Central memory CD4-positive, alpha-beta T cell (primary cell): ENCODE data around the gene DRC7.
"Not testable (repeated sequence)": the region's sequence is repeated elsewhere in the genome, so short reads cannot be mapped to it uniquely, and the experiment has no call there.

Source experiments
- DNase-seq: peaks from one replicate; pipeline ENCODE4 v3.0.0; 2022

The DRC7 gene

GRCh38 chr16:57695680-57696069 lies 1.1 kb downstream of the DRC7 start:
- DNase-seq = no peak

GRCh38 chr16:57696240-57696639 lies 1.6 kb downstream of the DRC7 start:
- DNase-seq = no peak

GRCh38 chr16:57697896-57698537 lies 3.4 kb downstream of the DRC7 start:
- DNase-seq = no peak

- no peak for DNase-seq
Measured at GRCh38 chr16:57698812-57699405, 4.3 kb downstream of the DRC7 start.

DNA sequence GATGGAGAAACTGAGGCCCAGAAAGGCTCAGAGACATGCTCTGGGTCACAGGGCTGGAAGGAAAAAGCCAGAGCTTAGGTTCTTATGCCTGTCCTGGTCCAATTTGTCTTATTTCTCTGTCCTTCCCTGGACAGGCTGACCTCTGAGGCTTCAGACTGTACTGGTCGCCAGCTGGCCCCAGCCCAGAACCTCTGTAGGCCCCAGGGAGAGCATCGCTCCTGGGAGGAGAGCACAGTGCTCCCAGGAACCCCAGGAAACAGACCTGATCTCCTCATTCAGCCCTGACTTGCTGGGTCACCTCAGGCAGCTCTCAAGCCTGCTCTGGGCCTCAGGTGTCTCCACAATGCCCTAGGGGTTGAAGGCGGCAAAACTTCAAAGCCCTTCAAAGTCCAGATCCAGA lies 4.9 kb downstream of the DRC7 start:
- DNase-seq = no peak

DNA sequence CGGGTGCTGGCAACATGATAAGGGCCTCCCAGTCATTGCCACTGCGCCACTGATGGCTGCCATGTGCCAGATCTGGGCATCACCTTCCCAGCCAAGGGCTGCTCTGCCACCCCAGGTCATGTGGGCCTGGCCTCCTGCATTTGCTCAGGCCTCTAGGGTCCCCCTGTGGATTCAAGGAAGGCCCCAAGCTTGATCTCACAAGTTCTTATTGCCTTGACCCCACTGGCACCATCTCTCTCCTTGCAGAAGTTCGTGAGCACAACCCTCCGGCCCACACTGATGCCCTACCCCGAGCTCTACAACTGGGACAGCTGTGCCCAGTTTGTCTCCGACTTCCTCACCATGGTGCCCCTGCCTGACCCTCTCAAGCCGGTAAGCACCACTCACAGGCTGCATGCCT lies 5.3 kb downstream of the DRC7 start:
- DNase-seq = no peak

DNA sequence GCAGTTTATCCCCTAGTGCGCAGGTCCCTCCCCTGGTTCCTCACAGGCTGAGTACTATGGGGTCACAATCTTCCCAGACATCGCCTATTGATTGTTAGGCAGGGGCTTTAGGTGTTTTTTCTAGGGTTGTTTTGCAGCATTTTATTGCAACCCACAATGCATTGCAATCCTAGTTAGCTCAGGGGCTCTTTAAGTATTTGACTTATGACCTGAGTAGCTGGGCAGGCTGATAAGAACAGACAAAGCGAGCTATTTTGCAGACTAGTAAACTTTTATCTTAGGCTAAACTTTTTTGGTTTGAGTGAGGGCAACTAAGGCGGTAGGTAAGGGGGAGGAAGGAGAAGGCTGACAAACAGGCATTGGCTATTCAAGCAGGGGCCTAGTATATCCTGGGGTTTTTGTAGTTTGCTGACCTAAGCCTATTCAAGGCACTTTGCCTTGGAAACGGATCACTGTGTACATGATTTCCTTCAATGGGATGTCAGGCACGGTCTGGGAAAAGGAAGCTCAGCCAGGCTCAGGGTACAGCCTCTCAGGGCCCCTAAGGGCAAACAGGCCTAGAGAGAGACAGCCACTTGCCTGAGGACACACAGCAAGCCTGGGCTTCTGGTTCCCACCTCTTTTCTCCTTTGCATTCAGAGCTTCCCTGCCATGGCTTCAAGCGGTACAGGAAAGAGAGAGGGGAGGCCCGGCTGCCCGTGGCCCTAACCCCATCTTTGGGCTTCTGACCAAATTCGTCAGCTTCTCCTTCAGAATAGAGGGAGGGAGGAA lies 6.4 kb downstream of the DRC7 start:
- DNase-seq = no peak

DNA sequence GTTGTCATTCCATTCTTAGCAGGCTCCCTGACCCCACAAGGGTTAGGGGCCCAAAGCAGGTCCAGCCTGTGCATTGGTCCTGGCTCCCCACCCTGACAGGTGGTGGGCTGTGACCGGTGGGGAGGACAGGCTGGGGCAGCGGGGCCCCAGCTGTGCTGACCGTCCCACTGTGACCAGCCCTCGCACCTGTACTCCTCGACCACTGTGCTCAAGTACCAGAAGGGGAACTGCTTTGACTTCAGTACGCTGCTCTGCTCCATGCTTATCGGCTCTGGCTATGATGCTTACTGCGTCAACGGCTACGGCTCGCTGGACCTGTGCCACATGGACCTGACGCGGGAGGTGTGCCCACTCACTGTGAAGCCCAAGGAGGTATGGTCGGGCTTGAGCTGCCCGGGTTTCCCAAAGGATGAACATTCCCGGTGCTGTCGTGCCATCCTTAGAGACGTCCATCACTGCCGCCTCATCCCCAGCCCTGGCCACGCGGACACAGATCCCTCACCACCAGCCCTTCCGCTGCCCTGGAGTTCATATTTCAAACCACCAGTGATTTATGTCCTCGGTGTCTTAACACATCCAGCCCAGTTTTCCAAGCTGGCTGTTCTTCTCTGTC lies 7.3 kb downstream of the DRC7 start:
- DNase-seq = no peak

DNA sequence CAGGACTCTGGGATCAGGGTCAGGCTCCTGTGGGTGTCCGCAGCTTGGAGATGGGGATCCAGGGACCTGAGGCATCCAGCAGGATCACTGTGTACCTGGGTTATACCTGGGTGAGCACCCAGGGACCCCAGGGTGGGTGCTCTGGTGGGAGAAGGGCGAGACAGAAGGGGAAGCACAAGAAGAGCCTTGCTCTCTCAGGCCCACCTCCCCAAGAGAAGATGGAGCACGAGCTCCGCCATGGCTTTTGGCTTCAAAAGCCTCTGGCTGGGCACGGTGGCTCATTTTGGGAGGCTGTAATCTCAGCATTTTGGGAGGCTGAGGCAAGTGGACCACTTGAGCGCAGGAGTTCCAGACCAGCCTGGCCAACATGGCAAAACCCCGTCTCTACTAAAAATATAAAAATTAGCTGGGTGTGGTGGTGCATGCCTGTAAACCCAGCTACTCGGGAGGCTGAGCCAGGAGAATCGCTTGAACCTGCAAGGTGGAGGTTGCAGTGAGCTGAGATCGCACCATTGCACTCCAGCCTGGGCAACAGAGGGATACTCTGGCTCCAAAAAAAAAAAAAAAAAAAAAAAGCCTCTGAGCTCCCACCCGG lies 8.9 kb downstream of the DRC7 start:
- DNase-seq = no peak

DNA sequence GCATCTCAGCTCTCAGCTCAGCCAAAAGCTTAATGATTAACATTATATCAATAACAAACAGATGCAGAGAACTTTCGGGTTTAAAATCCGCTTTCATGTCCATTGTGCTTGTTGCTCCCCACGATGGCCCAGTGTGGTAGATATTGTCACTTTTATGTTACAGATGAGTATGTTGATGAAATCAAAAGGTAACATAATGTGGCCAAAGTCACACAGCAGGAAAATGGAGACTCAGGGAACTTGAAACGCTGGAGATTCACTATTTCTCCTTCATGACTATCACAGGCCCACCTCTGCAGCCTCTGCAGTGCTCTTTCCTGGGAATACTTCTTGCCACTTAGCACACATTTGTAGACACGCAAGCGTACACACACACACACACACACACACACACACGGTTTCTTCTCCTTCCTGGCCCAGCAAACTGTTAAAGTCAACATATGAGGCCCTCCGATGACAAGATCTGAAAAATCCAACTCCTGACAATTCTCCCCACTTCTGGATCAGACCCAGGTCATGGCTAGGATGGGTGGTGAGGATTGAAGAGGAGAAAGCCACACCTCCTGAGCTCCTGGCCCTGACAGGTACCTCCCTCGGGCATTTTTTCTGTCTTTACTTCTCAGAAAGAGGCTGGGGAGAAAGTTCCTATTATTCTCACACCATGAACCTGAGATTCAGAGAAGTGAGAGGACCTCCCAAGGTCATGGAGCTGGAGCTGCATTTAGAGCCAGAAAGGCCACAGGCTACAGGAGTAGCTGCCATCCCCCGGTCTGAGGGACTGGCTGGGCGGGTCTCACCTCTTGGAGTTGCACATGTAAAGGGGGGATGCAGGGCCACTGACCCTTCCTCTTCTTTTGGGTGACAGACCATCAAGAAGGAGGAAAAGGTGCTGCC lies 9.7 kb downstream of the DRC7 start:
- DNase-seq = no peak

- DNase-seq = no peak
Measured at GRCh38 chr16:57704905-57705852, 10.6 kb downstream of the DRC7 start.

DNA sequence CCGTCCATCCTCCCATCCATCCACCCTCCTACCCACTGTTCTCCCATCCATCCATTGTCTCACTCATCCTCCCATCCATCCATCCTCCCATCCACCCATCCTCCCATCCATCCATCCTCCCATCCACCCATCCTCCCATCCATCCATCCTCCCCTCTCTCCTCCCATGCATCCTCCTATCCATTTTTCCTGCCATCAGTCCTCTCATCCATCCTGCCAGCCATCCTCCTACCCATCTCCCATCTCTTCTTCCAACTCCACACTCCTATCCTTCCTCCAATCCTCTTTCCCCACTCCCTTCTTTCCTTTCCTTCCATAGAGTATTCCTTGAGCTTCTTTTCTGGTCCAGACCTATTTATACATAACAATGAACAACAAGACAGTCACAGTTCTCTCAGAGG lies 12.1 kb downstream of the DRC7 start:
- no peak for DNase-seq

DNA sequence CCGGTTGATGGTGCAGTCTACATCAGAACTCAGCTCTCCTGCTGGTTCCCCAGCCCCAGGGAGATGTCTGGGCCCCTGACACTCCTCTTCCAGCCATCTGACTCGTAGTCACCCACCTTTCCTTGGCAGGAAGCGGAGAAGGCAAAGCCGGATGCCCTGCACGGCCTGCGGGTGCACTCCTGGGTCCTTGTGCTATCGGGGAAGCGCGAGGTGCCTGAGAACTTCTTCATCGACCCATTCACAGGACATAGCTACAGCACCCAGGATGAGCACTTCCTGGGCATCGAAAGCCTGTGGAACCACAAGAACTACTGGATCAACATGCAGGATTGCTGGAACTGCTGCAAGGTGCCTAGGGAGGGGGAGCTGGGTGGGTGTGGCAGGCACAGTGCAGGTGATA lies 12.7 kb downstream of the DRC7 start:
- DNase-seq = no peak

- no peak for DNase-seq
Measured at GRCh38 chr16:57708168-57708567, 13.6 kb downstream of the DRC7 start.

GRCh38 chr16:57709663-57710062 lies 15.1 kb downstream of the DRC7 start:
- DNase-seq = no peak

DNA sequence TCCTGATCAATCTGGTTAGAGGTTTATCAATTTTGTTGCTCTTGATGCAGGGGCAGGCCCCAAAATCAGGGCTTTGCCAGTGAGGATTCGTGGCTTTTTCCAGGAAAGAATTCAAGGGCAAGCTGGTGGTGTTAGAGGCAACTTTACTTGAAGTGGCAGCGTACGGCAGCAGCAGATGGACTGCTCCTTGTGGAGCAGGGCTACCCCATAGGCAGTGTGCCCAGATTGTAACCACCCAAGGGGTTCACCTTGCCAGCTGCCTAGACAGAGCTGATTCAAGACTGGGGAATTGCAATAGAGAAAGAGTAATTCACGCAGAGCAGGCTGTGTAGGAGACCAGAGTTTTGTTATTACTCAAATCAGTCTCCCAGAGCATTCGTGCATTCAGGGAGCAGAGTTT lies 16.7 kb downstream of the DRC7 start:
- no peak for DNase-seq

DNA sequence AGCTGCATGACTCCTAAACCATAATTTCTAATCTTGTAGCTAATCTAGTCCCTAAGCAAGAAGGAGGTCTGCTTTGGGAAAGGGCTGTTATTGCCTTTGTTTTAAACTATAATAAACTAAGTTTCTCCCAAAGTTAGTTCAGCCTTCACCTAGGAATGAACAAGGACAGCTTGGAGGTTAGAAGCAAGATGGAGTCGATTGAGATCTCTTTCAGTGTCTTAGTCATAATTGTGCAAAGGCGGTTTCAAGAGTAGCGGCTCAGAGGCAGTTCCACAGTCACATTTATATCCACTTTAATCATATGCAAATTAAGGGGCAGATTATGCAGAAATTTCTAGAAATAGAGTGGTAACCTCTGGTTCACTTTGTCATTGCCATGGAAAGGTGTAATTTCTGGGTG lies 17.4 kb downstream of the DRC7 start:
- DNase-seq = no peak

GRCh38 chr16:57712569-57712968 lies 18.0 kb downstream of the DRC7 start:
- not testable (repeated sequence) for DNase-seq

- no peak for DNase-seq
Measured at GRCh38 chr16:57713596-57713995, 19.0 kb downstream of the DRC7 start.

DNA sequence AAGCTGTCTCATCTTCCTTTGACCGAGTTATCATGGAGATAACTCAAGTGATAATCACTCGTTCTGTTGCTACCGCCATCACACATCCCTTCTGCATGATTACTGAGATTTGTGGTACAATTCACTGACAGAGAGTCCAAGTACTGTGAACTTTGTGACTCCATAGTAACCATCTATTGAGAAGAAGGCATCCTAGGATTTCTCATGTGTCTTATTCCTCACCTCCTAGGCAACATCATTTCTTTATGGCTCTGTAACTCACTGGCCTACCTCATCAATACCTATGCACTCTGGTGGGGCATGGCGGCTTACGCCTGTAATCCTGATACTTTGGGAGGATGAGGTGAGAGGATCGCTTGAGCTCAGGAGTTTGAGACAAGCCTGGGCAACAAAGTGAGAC lies 19.4 kb downstream of the DRC7 start:
- DNase-seq = no peak

DNA sequence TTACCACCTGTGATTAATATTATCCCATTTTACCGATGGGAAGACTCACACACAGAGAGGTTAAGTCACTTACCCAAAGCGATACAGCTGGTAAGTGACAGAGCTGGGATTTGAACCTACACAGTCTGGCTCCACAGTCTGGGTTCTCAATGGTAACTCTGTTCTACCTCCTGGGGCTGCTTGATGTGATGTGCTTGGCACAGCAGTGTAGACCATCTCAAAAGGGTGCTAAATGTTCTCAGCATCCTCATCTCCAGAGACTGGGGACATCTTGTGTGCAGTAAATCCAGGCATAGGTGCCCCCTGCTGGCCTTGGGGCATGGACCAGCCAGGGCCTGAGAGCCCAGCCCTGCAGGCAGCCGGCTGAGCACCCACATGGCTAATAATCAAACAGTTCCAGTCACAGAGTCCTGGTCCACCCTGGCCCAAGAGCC lies 25.6 kb downstream of the DRC7 start:
- peak; percentile 19 for DNase-seq
